Breast epithelium (tissue), 3 donors: ENCODE measurements around the gene TATDN2.

ENCODE experiments used
- POLR2A ChIP-seq: fragments of 450-650 bp; IDR thresholded peaks from one replicate; pipeline ENCODE4 v1.6.1; 2016; ENCODE audit warnings: antibody characterized with exemption, mild to moderate bottlenecking, moderate library complexity
- TF ChIP-seq, protein P1 (sequence below), 3 donors: fragments of 450-650 bp; IDR thresholded peaks; one replicate each; pipeline ENCODE4 v1.5.1; 2016 to 2017; ENCODE audit warnings: antibody characterized with exemption in 3 of 3, mild to moderate bottlenecking in 3 of 3, moderate library complexity in 3 of 3

DNA sequence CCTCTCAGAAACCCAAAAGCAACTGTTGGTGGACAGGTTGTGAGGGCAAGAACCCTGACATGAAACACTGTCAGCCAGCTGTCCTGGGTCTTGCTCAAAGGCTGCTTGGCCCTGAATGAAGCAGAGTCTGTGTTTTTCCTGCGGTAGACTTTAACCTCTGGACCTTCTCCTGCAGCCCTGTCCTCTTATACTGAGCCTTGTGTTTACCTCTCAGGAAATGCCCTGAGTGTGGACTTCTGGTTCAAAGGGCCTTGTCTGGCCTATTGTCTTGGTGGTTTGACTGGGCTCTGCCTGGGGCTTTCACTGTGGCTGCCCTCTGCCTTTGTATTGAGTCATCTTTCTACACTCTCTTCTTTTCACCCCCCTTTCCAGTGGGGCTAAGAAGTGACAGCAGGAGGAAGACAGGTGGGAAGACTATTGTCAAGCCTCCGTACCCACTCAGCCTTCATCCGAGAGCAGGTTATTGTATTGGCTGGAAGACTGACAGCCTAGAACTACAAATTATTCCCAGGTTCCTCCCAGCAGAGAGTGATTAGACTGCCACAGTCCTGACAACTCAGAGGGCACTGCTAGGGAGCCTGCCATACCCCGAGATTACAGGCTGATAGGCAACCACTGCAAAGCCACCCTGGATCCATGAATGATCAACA, 69.2 kb downstream of the TATDN2 start:
- no peak for TF ChIP-seq POLR2A
- TF ChIP-seq, protein P1, sequence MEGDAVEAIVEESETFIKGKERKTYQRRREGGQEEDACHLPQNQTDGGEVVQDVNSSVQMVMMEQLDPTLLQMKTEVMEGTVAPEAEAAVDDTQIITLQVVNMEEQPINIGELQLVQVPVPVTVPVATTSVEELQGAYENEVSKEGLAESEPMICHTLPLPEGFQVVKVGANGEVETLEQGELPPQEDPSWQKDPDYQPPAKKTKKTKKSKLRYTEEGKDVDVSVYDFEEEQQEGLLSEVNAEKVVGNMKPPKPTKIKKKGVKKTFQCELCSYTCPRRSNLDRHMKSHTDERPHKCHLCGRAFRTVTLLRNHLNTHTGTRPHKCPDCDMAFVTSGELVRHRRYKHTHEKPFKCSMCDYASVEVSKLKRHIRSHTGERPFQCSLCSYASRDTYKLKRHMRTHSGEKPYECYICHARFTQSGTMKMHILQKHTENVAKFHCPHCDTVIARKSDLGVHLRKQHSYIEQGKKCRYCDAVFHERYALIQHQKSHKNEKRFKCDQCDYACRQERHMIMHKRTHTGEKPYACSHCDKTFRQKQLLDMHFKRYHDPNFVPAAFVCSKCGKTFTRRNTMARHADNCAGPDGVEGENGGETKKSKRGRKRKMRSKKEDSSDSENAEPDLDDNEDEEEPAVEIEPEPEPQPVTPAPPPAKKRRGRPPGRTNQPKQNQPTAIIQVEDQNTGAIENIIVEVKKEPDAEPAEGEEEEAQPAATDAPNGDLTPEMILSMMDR (IDR thresholded peaks at IDR 0.05), result no peak
